ENCODE measurements around the gene INTS13. TPM values are rescaled to one million over a fixed set of nuclear protein-coding genes. Genes with fewer than 3 reads are reported as not detected.
"Not testable (repeated sequence)": the region's sequence is repeated elsewhere in the genome, so short reads cannot be mapped to it uniquely, and the experiment has no call there.

INTS13 gene
- total RNA-seq, 4 donors from 2014 or later, result 6.4 to 120 (median 15.7) TPM

- intact Hi-C loops (cut with DNase I; ENCODE audit: low total_unique reads), result no loop called here
- Histone ChIP-seq H3K4me3 (no peak overlapping the region), H3K27me3 (no peaks in the 10 kb centered on the region), H3K27ac (no peak overlapping the region), H3K4me1 (no peaks in the 10 kb centered on the region), H3K36me3 (peaks cover 0 to 24% (median 2%) of the 10 kb centered on the region in 4 donors), H3K9me3 (no peaks in the 10 kb centered on the region)
- DNase-seq, result no peak
- no peak for TF ChIP-seq POLR2AphosphoS5 (IDR thresholded peaks at IDR 0.05)
- TF ChIP-seq, protein P1, sequence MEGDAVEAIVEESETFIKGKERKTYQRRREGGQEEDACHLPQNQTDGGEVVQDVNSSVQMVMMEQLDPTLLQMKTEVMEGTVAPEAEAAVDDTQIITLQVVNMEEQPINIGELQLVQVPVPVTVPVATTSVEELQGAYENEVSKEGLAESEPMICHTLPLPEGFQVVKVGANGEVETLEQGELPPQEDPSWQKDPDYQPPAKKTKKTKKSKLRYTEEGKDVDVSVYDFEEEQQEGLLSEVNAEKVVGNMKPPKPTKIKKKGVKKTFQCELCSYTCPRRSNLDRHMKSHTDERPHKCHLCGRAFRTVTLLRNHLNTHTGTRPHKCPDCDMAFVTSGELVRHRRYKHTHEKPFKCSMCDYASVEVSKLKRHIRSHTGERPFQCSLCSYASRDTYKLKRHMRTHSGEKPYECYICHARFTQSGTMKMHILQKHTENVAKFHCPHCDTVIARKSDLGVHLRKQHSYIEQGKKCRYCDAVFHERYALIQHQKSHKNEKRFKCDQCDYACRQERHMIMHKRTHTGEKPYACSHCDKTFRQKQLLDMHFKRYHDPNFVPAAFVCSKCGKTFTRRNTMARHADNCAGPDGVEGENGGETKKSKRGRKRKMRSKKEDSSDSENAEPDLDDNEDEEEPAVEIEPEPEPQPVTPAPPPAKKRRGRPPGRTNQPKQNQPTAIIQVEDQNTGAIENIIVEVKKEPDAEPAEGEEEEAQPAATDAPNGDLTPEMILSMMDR (IDR thresholded peaks at IDR 0.05), result no peak
- TF ChIP-seq POLR2A (IDR thresholded peaks at IDR 0.05), result no peak
- TF ChIP-seq EP300 (IDR thresholded peaks at IDR 0.05; ENCODE audit: low read depth), result no peak
- in situ Hi-C loops (cut with MboI; ENCODE audit: low pct_ligation_motif_present in 1 of 4, low pct_unique_long_range_greater_than_20kb in 1 of 4, low sequenced_read_pairs in 3 of 4), result no loop called here
- 96 to 100% methylated on average over 2 to 3 of the region's 3 CpGs for WGBS, 2 donors (ENCODE audit: low coverage in 1 of 2)
Measured at GRCh38 chr12:26966842-26967241, 29.1 kb upstream of the INTS13 start.

DNA sequence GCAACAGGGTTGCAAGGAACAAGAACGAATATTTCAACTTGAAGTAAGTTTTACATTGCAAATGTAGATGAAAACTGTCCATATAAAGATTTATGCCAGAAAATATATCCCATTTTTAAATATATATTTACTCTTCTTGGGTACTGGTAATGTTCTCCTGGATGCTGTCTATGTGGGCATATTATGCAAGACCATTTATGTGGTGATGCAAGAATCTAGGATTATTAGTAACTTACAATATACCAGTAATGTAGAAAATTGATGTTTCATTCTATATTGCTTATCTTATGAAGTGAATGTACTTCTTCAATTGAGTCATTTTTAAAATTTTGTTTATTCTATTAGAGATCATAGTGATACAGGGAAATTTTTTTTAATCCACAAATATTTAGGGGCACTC, 25.6 kb upstream of the INTS13 start:
- no peaks in the 10 kb centered on the region for H3K27me3 ChIP-seq
- in situ Hi-C loops (cut with MboI; ENCODE audit: low pct_ligation_motif_present in 1 of 4, low pct_unique_long_range_greater_than_20kb in 1 of 4, low sequenced_read_pairs in 3 of 4), result no loop called here
- intact Hi-C loops (cut with DNase I; ENCODE audit: low total_unique reads), result no loop called here
- WGBS, 2 donors (ENCODE audit: low coverage in 1 of 2), result 93 to 100% methylated on average over 1 of the region's 1 CpG
- DNase-seq, result no peak
- no peaks in the 10 kb centered on the region for H3K9me3 ChIP-seq
- no peak for TF ChIP-seq POLR2AphosphoS5 (IDR thresholded peaks at IDR 0.05)
- no peak for TF ChIP-seq EP300 (IDR thresholded peaks at IDR 0.05; ENCODE audit: low read depth)
- TF ChIP-seq, protein P1 (IDR thresholded peaks at IDR 0.05), result no peak
- TF ChIP-seq POLR2A (IDR thresholded peaks at IDR 0.05), result no peak
- H3K36me3 ChIP-seq, result peaks cover 0 to 38% (median 2%) of the 10 kb centered on the region in 4 donors
- H3K27ac ChIP-seq, result no peak overlapping the region
- no peak overlapping the region for H3K4me3 ChIP-seq
- no peaks in the 10 kb centered on the region for H3K4me1 ChIP-seq

DNA sequence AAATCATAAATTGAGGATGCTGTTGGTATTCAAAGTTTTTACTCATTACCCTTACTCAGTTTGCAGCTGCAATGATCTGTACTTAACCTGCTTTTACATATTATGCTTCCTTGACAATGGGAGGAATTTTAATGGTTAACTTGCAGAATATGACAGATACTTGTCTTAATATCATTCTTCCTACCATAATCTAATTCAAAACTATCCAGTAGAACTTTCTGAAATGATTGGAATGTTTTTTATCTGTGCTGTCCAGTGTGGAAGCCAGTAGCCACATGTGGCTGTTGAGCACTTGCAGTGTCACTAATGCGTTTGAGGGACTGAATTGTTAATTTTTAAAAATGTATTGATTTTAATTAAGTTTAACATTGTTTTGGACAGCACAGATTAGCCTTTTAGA, 24.0 kb upstream of the INTS13 start:
- WGBS, 2 donors (ENCODE audit: low coverage in 1 of 2), result 84 to 100% methylated on average over 1 of the region's 1 CpG
- no peak for DNase-seq
- Histone ChIP-seq H3K4me3 (no peak overlapping the region), H3K27ac (no peak overlapping the region), H3K27me3 (no peaks in the 10 kb centered on the region), H3K4me1 (no peaks in the 10 kb centered on the region), H3K36me3 (peaks cover 0 to 52% (median 6%) of the 10 kb centered on the region in 4 donors), H3K9me3 (no peaks in the 10 kb centered on the region)
- in situ Hi-C loops (cut with MboI; ENCODE audit: low pct_ligation_motif_present in 1 of 4, low pct_unique_long_range_greater_than_20kb in 1 of 4, low sequenced_read_pairs in 3 of 4) (no loop called here), intact Hi-C loops (cut with DNase I; ENCODE audit: low total_unique reads) (no loop called here)
- TF ChIP-seq EP300 (IDR thresholded peaks at IDR 0.05; ENCODE audit: low read depth), result no peak
- TF ChIP-seq POLR2A (IDR thresholded peaks at IDR 0.05), result no peak
- TF ChIP-seq POLR2AphosphoS5 (IDR thresholded peaks at IDR 0.05), result no peak
- TF ChIP-seq, protein P1 (IDR thresholded peaks at IDR 0.05), result no peak

- H3K9me3 ChIP-seq; intact Hi-C loops (cut with DNase I; ENCODE audit: low total_unique reads); H3K4me3 ChIP-seq; H3K27ac ChIP-seq; in situ Hi-C loops (cut with MboI; ENCODE audit: low pct_ligation_motif_present in 1 of 4, low pct_unique_long_range_greater_than_20kb in 1 of 4, low sequenced_read_pairs in 3 of 4); DNase-seq; H3K4me1 ChIP-seq; H3K27me3 ChIP-seq: not testable (repeated sequence)
- WGBS, 2 donors (ENCODE audit: low coverage in 1 of 2), result 95 to 100% methylated on average over 2 to 7 of the region's 7 CpGs
- peaks cover 0 to 52% (median 8%) of the 10 kb centered on the region in 4 donors for H3K36me3 ChIP-seq
Measured at GRCh38 chr12:26961391-26961790, 23.6 kb upstream of the INTS13 start.

- H3K27ac ChIP-seq, result no peak overlapping the region
- H3K4me1 ChIP-seq, result peaks cover 0 to 18% (median 0%) of the 10 kb centered on the region in 4 donors
- H3K4me3 ChIP-seq, result no peak overlapping the region
- no peaks in the 10 kb centered on the region for H3K27me3 ChIP-seq
- H3K36me3 ChIP-seq, result peaks cover 0 to 31% (median 6%) of the 10 kb centered on the region in 4 donors
- in situ Hi-C loops (cut with MboI; ENCODE audit: low pct_ligation_motif_present in 1 of 4, low pct_unique_long_range_greater_than_20kb in 1 of 4, low sequenced_read_pairs in 3 of 4), result no loop called here
- H3K9me3 ChIP-seq, result no peaks in the 10 kb centered on the region
- 90 to 92% methylated on average over 4 of the region's 4 CpGs for WGBS, 2 donors (ENCODE audit: low coverage in 1 of 2)
- TF ChIP-seq EP300 (IDR thresholded peaks at IDR 0.05; ENCODE audit: low read depth), result no peak
- no peak for TF ChIP-seq POLR2AphosphoS5 (IDR thresholded peaks at IDR 0.05)
- TF ChIP-seq, protein P1 (IDR thresholded peaks at IDR 0.05), result no peak
- TF ChIP-seq POLR2A (IDR thresholded peaks at IDR 0.05), result no peak
- DNase-seq, result no peak
- intact Hi-C loops (cut with DNase I; ENCODE audit: low total_unique reads), result no loop called here
Measured at GRCh38 chr12:26954027-26954426, 16.2 kb upstream of the INTS13 start.
